T-helper 2 cell (primary cell): ENCODE data around the gene NHLRC4.

Experiments used
- DNase-seq, 5 experiments: peaks; one replicate each; pipeline versions ENCODE4 v3.0.0 to v3.0.0-alpha.2; 2012 to 2022
- total RNA-seq, 2 donors: gene quantifications; one replicate each; lab custom pipeline; 2026; lab: John Stamatoyannopoulos, UW

The NHLRC4 gene, protein sequence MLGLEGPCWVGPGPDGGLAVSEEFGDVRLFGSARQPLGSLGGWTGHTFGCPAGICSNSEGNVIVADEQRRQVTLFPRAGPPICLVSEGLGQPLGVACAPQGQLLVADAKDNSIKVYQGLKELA
- total RNA-seq, result 0 to 1.5 reads per million in 2 donors

GRCh38 chr16:566475-567372, at the start of gene NHLRC4:
Gene NHLRC4 (plus strand): TSS chr16:567005. CDS start chr16:568048, 1,043 bp downstream.
- DNase-seq, result peak in 2 of 5 experiments; percentile 30 to 77

DNA sequence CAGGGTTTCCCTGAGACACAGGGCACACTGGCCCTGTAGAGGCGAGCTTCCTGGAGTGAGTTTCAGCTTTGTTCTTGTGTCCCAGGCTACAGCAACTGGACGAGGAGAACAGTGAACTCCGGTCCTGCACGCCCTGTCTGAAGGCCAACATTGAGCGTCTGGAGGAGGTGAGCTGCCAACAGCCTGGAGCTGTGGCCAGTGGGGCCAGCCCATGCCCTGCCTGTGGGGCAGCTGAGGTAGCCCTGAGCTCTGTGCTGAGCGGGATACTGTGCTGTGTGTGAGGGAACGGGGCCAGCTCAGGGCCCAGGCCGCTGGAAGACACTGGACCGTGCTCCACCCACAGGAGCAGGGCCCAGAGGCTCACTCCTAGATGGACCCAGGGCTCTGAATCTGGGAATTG, 47.9 kb upstream of the NHLRC4 start:
- DNase-seq, result no peak

DNA sequence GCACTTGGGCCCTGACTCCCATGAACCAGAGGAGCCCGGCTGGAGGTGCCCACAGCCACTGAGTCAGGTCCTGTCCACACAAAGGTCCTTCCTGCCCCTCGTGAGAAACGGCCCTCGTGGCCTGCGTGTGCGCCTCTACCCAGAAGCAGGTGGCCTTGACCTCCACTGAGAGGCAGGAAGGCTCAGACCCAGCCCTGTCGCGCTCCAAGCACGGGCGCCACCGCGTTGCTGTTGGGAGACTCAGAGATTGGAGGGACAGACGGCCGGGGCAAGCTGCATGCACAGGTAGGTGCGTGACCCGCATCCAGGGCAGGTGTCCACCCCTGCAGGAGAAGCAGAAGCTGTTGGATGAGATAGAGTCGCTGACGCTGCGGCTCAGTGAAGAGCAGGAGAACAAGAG, 47.4 kb upstream of the NHLRC4 start:
- no peak for DNase-seq

DNA sequence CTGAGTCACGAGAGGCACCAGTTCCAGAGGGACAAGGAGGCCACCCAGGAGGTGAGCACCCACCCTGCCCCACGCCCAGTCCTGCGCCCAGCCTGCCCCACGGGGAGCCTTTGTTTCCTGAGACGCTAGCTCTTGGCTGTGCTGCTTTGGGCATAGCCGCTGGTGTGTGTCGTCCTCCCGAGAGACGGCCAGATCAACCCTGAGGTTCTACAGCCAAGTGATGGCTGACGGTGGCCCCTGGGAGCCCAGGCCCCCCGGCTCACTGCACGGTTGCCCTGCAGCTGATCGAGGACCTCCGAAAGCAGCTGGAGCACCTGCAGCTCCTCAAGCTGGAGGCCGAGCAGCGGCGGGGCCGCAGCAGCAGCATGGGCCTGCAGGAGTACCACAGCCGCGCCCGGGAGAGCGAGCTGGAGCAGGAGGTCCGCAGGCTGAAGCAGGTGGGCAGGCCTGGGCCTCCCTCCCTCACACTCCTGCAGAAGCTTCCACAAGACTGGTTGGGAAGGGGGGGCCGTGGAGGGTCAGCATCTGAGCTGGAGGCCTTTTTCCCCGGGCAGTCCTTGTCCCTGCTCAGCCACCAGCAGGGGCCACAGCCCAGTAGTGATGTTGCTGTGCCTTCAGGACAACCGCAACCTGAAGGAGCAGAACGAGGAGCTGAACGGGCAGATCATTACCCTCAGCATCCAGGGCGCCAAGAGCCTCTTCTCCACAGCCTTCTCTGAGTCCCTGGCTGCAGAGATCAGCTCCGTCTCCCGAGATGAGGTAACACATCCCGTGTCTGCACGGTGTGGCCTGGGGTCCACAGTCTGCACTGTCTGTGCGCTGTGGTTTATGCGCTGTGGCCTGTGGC, 46.7 kb upstream of the NHLRC4 start:
- no peak for DNase-seq

DNA sequence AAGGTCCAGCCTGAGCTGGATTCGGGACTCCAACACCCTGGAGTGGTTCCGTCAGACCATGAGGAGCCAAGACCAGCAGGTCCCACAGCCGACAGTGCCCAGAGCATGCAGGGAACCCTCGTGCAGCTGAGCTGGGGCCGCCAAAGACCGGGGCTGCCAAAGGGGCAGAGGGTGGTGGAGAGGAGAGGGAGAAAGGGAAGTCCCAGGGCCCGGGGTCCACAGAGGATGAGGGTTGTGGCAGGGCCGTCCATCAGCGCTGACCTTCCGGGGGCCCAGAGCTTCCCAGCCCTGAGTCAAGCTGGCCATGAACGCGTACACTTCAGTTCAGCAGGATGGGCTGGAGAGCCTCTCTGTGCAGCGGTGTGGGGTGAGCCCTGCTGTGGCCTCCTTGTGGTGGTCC, 46.0 kb upstream of the NHLRC4 start:
- no peak for DNase-seq

DNA sequence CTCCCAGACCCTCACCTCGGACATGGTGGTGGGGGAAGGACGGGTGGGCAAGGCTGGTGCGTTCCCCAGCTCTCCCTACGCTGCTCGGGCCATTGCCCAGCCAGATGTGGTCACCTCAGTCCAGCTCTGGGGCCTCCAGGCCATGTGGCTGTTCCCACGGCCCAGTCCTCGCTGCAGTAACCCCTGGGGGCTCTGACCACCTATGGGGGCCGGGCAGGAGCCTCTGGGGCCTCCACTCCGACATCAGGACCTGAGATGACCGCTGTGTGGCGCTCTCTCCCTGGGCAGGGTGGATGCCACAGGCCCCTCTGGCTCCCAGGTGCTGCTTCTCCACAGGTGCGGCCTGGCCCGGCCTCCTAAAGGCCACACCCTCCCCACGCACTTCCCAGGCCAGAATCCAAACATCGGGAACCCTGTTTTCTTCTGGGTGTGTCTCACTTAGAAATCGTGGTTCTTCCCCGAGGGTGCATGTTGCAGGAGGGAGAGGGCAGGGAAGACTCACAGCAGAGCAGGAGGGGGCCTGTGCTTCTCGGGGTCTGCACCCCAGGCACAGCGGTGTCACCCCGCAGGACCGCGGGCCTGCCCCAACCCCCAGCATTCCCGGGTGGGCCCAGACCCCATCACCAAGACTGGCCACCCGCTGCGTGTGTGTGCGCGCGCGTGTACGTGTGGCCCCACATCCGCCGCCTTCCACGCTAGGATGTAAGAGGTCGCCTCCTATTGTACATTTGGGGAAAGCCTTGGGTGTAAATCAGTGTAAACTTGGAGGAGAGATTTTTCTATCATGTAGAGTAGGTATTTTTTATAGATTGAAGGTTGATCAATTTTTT, 45.2 kb upstream of the NHLRC4 start:
- DNase-seq, result no peak

GRCh38 chr16:522320-523096, 44.3 kb upstream of the NHLRC4 start:
- no peak for DNase-seq

GRCh38 chr16:523097-523741, 43.6 kb upstream of the NHLRC4 start:
- DNase-seq, result no peak

- DNase-seq, result no peak
These were observed 42.3 kb upstream of the NHLRC4 start for GRCh38 chr16:524274-525040.

GRCh38 chr16:525123-525519, 41.7 kb upstream of the NHLRC4 start:
- no peak for DNase-seq

DNA sequence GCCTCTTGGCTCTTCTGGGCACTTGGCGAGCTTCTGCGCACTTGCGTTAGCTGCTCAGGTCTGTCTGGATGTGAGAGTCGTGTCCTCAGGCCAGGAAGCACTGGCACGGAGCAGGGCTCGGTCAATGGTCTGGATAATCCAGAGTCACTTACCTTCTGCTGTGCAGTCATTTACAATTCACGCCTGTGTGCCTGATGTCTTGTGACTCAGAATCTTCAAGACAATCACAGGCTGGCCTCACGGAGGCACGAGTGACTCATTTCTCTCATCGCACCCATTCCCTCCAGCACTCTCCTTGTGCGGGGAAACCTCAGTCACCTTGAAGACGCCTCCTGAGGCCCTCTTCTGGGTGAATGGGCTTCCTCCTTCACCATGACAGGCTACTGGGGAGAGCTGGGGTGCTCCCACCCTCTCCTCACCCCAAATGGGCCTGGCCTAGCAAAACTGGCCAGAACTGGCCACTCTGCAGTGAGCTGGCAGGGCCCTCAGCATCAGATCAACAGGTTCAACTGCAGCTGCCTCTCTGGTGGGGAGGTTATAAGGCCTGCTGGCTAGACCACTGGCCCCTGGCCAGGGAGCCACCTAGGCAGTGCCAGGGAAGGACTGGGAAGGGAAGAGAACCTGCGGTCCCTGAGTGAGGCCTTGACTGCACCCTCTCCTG, 41.2 kb upstream of the NHLRC4 start:
- peak in 2 of 5 experiments; percentile 63 to 94 for DNase-seq

DNA sequence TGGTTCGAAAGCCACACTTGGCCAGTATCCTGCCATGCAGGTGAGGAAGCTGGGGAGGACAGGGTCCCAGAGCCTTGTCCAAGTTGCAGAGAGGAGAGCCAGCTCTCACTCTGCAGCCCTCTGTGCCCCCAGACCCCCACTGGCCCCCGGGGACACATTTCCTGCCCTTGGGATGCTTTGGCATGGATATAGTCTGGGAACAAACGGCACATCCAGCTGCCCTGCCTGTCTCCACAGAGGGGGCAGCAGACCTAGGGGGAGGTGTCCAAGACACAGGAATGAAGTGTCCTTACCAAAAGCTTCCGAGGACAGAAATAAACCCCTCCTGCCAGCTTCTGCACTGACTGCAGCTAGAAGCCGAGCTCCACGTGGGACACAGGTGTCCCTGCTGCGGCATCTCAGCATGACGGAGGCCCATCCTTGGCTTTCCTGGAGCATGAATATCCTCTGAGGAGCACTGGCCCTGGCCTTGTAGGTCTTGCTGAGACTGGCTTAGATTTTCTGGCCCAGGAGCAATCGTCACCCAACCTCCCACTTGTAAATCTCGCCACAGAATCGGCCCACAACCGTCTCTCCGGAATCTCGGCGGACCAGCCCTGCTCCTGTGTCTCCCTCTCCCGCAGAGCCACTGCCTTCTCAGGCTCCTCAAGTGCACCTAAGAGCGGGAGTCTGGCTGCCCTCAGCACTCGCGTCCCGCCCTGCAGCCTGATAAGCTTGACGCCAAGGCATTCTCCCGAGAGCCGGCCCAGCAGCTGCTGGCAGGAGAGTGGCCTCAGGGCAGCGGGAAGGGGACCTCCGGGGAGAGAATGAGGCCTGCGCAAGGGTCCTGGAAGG, 40.4 kb upstream of the NHLRC4 start:
- peak in 1 of 5 experiments; percentile 16 for DNase-seq

DNA sequence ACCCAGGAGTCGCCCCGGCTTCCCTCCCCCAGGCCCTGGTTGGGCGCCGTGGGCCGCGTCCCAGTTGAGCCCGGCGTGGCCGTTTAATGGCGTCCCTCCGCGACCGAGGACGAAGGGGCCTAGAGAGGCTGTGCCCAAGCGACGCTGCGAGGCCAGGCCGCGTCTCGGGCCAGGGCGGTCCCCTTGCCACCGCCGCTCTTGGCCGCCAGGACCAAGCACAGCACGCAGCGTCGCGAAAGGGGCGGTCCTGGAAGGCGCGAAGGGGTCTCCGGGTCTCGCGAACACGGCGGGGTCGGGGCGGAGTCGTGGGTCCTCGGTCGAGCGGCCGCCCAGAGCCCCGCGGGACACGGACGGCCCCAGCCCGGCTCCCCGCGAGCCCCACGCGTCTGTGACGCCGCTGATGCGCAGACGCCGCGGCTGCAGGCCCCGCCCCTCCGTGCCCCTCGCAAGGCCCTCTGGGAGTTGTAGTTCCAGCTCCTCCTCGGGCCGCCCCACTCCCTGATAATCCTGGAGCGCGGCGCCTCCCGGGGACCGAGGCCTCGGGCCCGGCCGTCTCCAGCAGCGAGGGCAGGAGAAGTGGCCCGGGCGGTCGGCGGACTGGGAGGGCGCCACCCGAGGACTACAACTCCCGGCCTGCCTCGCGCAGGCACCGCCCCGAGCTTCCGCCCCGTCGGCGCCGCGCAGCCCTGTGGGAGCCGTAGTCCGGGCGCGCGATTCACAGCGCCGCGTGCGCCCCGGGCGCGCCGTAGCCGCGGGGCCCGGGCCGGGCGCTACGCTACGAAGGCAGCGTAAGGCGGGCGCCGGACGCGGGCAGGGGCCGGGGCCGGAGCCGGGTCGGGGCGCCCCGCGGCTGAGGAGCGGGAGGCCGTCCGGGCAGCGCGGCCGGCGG, 39.5 kb upstream of the NHLRC4 start, which contains the start of gene CAPN15:
CAPN15 (plus strand) TSS at position 698 of the 889 bp plus-strand sequence. CDS start 19,127 bp downstream, outside the sequence.
- DNase-seq, result peak; percentile 73 to 92 (median 80)

DNA sequence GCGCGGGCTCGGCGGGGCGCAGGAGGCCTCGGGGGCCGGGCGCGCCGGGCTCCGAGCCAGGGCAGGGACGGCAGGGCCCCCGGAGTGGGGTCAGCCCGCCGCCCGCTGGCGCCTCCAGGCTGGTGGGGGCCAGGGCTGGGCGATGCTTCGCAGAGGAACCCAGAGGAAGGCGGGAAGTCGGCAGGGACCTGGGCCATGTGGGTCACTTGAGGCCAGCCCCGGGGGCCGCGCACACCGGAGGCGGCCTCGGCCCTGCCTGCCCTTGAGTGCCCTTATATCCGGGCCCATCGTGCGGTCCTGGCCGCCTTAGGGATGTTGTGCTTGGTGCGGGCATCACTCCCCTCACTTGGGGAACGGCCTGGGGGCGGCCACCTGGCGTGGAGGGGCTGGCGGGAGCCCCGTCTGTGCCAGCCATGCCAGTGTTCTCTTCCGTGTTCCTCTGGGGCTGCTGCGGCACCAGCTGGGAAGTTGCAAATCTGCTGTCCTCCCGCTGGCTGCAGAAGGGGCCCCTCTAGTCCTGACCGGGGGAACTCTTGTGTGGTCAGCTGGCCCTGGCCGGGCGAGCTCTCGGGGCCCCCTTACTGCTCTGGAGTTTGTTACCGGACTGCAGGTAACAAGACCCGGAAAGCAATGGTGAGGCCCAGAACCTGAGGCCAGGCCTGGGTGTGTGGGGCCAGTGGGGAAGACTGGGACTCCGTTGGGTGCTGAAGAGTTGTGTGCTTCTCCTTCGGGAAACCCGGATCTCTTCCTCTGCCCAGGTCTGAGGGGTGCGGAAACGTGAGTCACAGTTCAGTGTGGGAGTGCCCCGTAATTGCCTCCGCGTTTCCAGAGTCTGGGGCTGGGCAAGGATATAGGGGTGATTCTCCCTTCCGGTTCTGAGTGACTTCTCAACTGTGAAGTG, 38.4 kb upstream of the NHLRC4 start:
- DNase-seq, result peak in 1 of 5 experiments; percentile 39

- DNase-seq, result peak in 2 of 5 experiments; percentile 16 to 77
These were observed 37.7 kb upstream of the NHLRC4 start for GRCh38 chr16:529012-529575.
